Stimulated activated CD8-positive, alpha-beta memory T cell treated with anti-CD3 and anti-CD28 coated beads, Interleukin-2, amount 100 ng/mL, for 48 hours (primary cell): ENCODE measurements around the gene GCN1.
"Not testable (repeated sequence)": the region's sequence is repeated elsewhere in the genome, so short reads cannot be mapped to it uniquely, and the experiment has no call there.

Experiments used
- DNase-seq, 2 donors: peaks; one replicate each; pipeline ENCODE4 v3.0.0-alpha.2; 2020; ENCODE audit warnings: low read depth in 2 of 2

Gene GCN1

GRCh38 chr12:120194534-120195395 lies at the start of gene GCN1:
Gene GCN1 (minus strand): TSS chr12:120194715. CDS start chr12:120194697, 18 bp downstream.
- peak; percentile 84 to 90 for DNase-seq

- DNase-seq = no peak
Observed at GRCh38 chr12:120242971-120243699, 48.6 kb upstream of the GCN1 start.

- no peak for DNase-seq
Observed at GRCh38 chr12:120242275-120242799, 47.8 kb upstream of the GCN1 start.

GRCh38 chr12:120241561-120242274 lies 47.2 kb upstream of the GCN1 start:
- no peak for DNase-seq

GRCh38 chr12:120240495-120240833 lies 45.9 kb upstream of the GCN1 start:
- no peak for DNase-seq

- DNase-seq = no peak
Observed at GRCh38 chr12:120239776-120240494, 45.4 kb upstream of the GCN1 start.

- DNase-seq = no peak
Observed at GRCh38 chr12:120238839-120239445, 44.4 kb upstream of the GCN1 start.

- no peak for DNase-seq
Observed at GRCh38 chr12:120238217-120238616, 43.7 kb upstream of the GCN1 start.

GRCh38 chr12:120237360-120238171 lies 43.1 kb upstream of the GCN1 start:
- DNase-seq = no peak

- not testable (repeated sequence) for DNase-seq
Observed at GRCh38 chr12:120236809-120237208, 42.3 kb upstream of the GCN1 start.

GRCh38 chr12:120235369-120236323 lies 41.1 kb upstream of the GCN1 start:
- no peak for DNase-seq

GRCh38 chr12:120234643-120235368 lies 40.3 kb upstream of the GCN1 start:
- no peak for DNase-seq

GRCh38 chr12:120231316-120232011 lies 36.9 kb upstream of the GCN1 start:
- peak; percentile 66 to 69 for DNase-seq

- no peak for DNase-seq
Observed at GRCh38 chr12:120230974-120231315, 36.4 kb upstream of the GCN1 start.

GRCh38 chr12:120230326-120230973 lies 35.9 kb upstream of the GCN1 start:
- DNase-seq = no peak

GRCh38 chr12:120229487-120230325 lies 35.2 kb upstream of the GCN1 start:
- no peak for DNase-seq
